Sigmoid colon (tissue), 7 donors: ENCODE results near the gene APOL2. TPM values are rescaled to one million over a fixed set of nuclear protein-coding genes. Genes with fewer than 3 reads are reported as not detected.

Source experiments
- DNase-seq: peaks from one replicate; pipeline ENCODE4 v3.0.0-alpha.2; 2019
- H3K27ac ChIP-seq, 4 donors: fragments of 200-600 bp; sonication (generic); one replicate each; pipeline ENCODE4 v1.5.1; 2016 to 2019; ENCODE audit warnings: mild to moderate bottlenecking in 1 of 4
- H3K27me3 ChIP-seq, 3 donors: fragments of 200-600 bp; sonication (generic); one replicate each; pipeline ENCODE4 v1.5.1; 2019; ENCODE audit warnings: mild to moderate bottlenecking in 1 of 3
- H3K36me3 ChIP-seq, 4 donors: fragments of 200-600 bp; sonication (generic); one replicate each; pipeline ENCODE4 v1.5.1; 2016 to 2019
- H3K4me1 ChIP-seq, 4 donors: fragments of 200-600 bp; sonication (generic); one replicate each; pipeline ENCODE4 v1.5.1; 2017 to 2019
- H3K4me3 ChIP-seq, 4 donors: fragments of 200-600 bp; sonication (generic); one replicate each; pipeline ENCODE4 v1.5.1; 2017 to 2019; ENCODE audit warnings: mild to moderate bottlenecking in 2 of 4, moderate library complexity in 1 of 4
- H3K9me3 ChIP-seq, 4 donors: fragments of 200-600 bp in 3 of 4; sonication (generic) in 3 of 4; one replicate each; pipeline versions ENCODE4 v1.5.1 to v1.6.1; 2013 to 2019
- CTCF ChIP-seq, 4 experiments: fragments of 450-650 bp in 3 of 4; fragments of 200-600 bp in 1 of 4; IDR thresholded peaks; one replicate each; pipeline ENCODE4 v1.5.1; 2016 to 2019; ENCODE audit warnings: antibody characterized with exemption in 4 of 4, mild to moderate bottlenecking in 3 of 4, moderate library complexity in 2 of 4
- EP300 ChIP-seq, 4 donors: sonication (generic); formaldehyde crosslinking; IDR thresholded peaks; one replicate each; pipeline ENCODE4 v1.6.1; 2017; ENCODE audit warnings: antibody characterized with exemption in 4 of 4
- POLR2A ChIP-seq, 2 donors: fragments of 450-650 bp; IDR thresholded peaks; one replicate each; pipeline ENCODE4 v1.6.1; 2016; ENCODE audit warnings: antibody characterized with exemption in 2 of 2, mild to moderate bottlenecking in 2 of 2, moderate library complexity in 2 of 2
- POLR2AphosphoS5 ChIP-seq, 4 donors: sonication (generic); formaldehyde crosslinking; IDR thresholded peaks; one replicate each; pipeline ENCODE4 v1.6.1; 2017; ENCODE audit warnings: antibody characterized with exemption in 4 of 4
- WGBS, 2 donors: extraction: QIAGEN DNeasy Blood & Tissue Kit; methylation state at CpG; one replicate each; pipeline ENCODE4 v1.1.7; 2013; 5-methylcytosine and 5-hydroxymethylcytosine counted together
- intact Hi-C: fragments of 100-400 bp; cut with DNase I; formaldehyde crosslinking; loops from one replicate; pipeline ENCODE4 v1.15.1; 2023
- polyA plus RNA-seq, 3 donors: library from polyadenylated mRNA; stranded (reverse); fragments of 200-250 nt; gene quantifications; one replicate each; pipeline ENCODE4 v1.2.3, GENCODE V29; 2013
- total RNA-seq, 4 donors: library from RNA; depleted of rRNA; stranded (reverse); fragments of >200 nt; gene quantifications; one replicate each; pipeline ENCODE4 v1.1.0, GENCODE V29; 2016
- donor health status: healthy with polysubstance abuse.
- donor health status: Bipolar disorder and iron deficiency.
- donor health status: healthy.

APOL2 gene
- total and polyA plus RNA-seq, 7 donors = 18.6 to 59.5 (median 29.1) TPM

GRCh38 chr22:36222887-36223450 is 16.4 kb downstream of the APOL2 start:
- intact Hi-C loops = no loop called here
- Histone ChIP-seq H3K27me3 (no peaks in the 10 kb centered on the region), H3K4me3 (no peak overlapping the region), H3K9me3 (no peaks in the 10 kb centered on the region), H3K27ac (no peak overlapping the region), H3K4me1 (peaks cover 0 to 21% (median 0%) of the 10 kb centered on the region in 4 donors), H3K36me3 (peaks cover 0 to 8% (median 5%) of the 10 kb centered on the region in 4 donors)
- TF ChIP-seq POLR2AphosphoS5 (IDR thresholded peaks at IDR 0.05) = no peak
- no peak for TF ChIP-seq EP300 (IDR thresholded peaks at IDR 0.05)
- no peak for TF ChIP-seq CTCF (IDR thresholded peaks at IDR 0.05)
- TF ChIP-seq POLR2A (IDR thresholded peaks at IDR 0.05) = no peak
- 91 to 93% methylated on average over 9 of the region's 9 CpGs for WGBS, 2 donors
- DNase-seq = no peak

- no peaks in the 10 kb centered on the region for H3K27me3 ChIP-seq
- WGBS, 2 donors = 9 to 14% methylated on average over 7 of the region's 7 CpGs
- no peak overlapping the region for H3K27ac ChIP-seq
- intact Hi-C loops = no loop called here
- no peak for DNase-seq
- no peak overlapping the region for H3K4me3 ChIP-seq
- H3K36me3 ChIP-seq = no peaks in the 10 kb centered on the region
- H3K4me1 ChIP-seq = peaks cover 0 to 21% (median 0%) of the 10 kb centered on the region in 4 donors
- no peaks in the 10 kb centered on the region for H3K9me3 ChIP-seq
- no peak for TF ChIP-seq EP300 (IDR thresholded peaks at IDR 0.05)
- TF ChIP-seq CTCF (IDR thresholded peaks at IDR 0.05) = peak in 3 of 4 experiments; percentile 21 to 45 (median 35)
Observed at GRCh38 chr22:36221799-36222751, 17.3 kb downstream of the APOL2 start.

- Histone ChIP-seq H3K27ac (peak overlapping the region in 2 of 4 donors; percentile 20 to 69), H3K4me3 (no peak overlapping the region), H3K27me3 (no peaks in the 10 kb centered on the region), H3K4me1 (peaks cover 0 to 21% (median 0%) of the 10 kb centered on the region in 4 donors), H3K36me3 (no peaks in the 10 kb centered on the region), H3K9me3 (no peaks in the 10 kb centered on the region)
- peak; percentile 81 for DNase-seq
- 30 to 60% methylated on average over 9 of the region's 9 CpGs for WGBS, 2 donors
- no peak for TF ChIP-seq POLR2A (IDR thresholded peaks at IDR 0.05)
- no peak for TF ChIP-seq EP300 (IDR thresholded peaks at IDR 0.05)
- TF ChIP-seq CTCF (IDR thresholded peaks at IDR 0.05) = no peak
- TF ChIP-seq POLR2AphosphoS5 (IDR thresholded peaks at IDR 0.05) = no peak
- intact Hi-C loops = no loop called here
Observed at GRCh38 chr22:36220451-36220921, 18.8 kb downstream of the APOL2 start.

- Histone ChIP-seq H3K27me3 (no peaks in the 10 kb centered on the region), H3K4me3 (no peak overlapping the region), H3K27ac (no peak overlapping the region), H3K4me1 (peaks cover 0 to 21% (median 0%) of the 10 kb centered on the region in 4 donors), H3K9me3 (no peaks in the 10 kb centered on the region), H3K36me3 (no peaks in the 10 kb centered on the region)
- intact Hi-C loops = no loop called here
- DNase-seq = no peak
- 81 to 85% methylated on average over 7 of the region's 7 CpGs for WGBS, 2 donors
- TF ChIP-seq POLR2A (IDR thresholded peaks at IDR 0.05) = no peak
- TF ChIP-seq CTCF (IDR thresholded peaks at IDR 0.05) = no peak
- no peak for TF ChIP-seq POLR2AphosphoS5 (IDR thresholded peaks at IDR 0.05)
- TF ChIP-seq EP300 (IDR thresholded peaks at IDR 0.05) = no peak
Observed at GRCh38 chr22:36218648-36219193, 20.6 kb downstream of the APOL2 start.
